AG04450 (cell line): Measurements from ENCODE around the gene ETV5. TPM values are rescaled to one million over a fixed set of nuclear protein-coding genes. Genes with fewer than 3 reads are reported as not detected.

Experiments
- CTCF ChIA-PET: fragments of 300-600, 350-600 bp; formaldehyde crosslinking; extraction: SDS; loops from one replicate; lab custom pipeline; 2022; ENCODE audit warnings: antibody characterized with exemption, inconsistent platforms; lab: Charles Lee
- POLR2A ChIA-PET: fragments of 350-600 bp; formaldehyde crosslinking; extraction: SDS; loops from one replicate; lab custom pipeline; 2021; ENCODE audit warnings: antibody characterized with exemption, inconsistent platforms; lab: Yijun Ruan, JAX
- DNase-seq: peaks from one replicate; pipeline ENCODE4 v3.0.0-alpha.2; 2011; ENCODE audit warnings: low read depth, low spot score
- H3K27ac ChIP-seq: one replicate; pipeline ENCODE4 v1.5.1; 2012; ENCODE audit warnings: low read depth, low read length, control low read depth
- H3K27me3 ChIP-seq: one replicate; pipeline ENCODE4 v1.6.0; 2012; ENCODE audit warnings: low read length; ENCODE audit not compliant: control insufficient read depth, insufficient read depth
- H3K4me3 ChIP-seq: 2 replicates; pipeline ENCODE4 v1.5.1; 2011; ENCODE audit warnings: mild to moderate bottlenecking, low read depth, low read length, control low read depth
- H3K9me3 ChIP-seq: 2 replicates; pipeline ENCODE4 v1.5.1; 2012; ENCODE audit warnings: low read length; ENCODE audit not compliant: control insufficient read depth, insufficient read depth
- CTCF ChIP-seq: IDR thresholded peaks from 2 replicates; pipeline ENCODE4 v1.5.1; 2011; ENCODE audit warnings: low read depth, low read length, control low read depth, inconsistent platforms
- polyA plus RNA-seq: library from polyadenylated mRNA; depleted of rRNA; stranded (reverse); fragments of >200 nt; gene quantifications from 2 replicates; pipeline ENCODE4 v1.2.3, GENCODE V29; 2011

ETV5 gene
- polyA plus RNA-seq, 1 experiment, result 33.7 TPM

- DNase-seq, result no peak
- POLR2A ChIA-PET, result no interaction called here
- CTCF ChIA-PET, result no interaction called here
- H3K9me3 ChIP-seq, result no peaks in the 10 kb centered on the region
- no peak for TF ChIP-seq CTCF
- H3K27ac ChIP-seq, result no peak overlapping the region
- peaks cover 14% of the 10 kb centered on the region for H3K27me3 ChIP-seq
- H3K4me3 ChIP-seq, result no peak overlapping the region
Measured at GRCh38 chr3:186137051-186137685, 28.3 kb upstream of the ETV5 start.

GRCh38 chr3:186133980-186134379 lies 25.1 kb upstream of the ETV5 start:
- no peak overlapping the region for H3K27ac ChIP-seq
- no peak overlapping the region for H3K4me3 ChIP-seq
- CTCF ChIA-PET, result no interaction called here
- TF ChIP-seq CTCF, result no peak
- no peaks in the 10 kb centered on the region for H3K9me3 ChIP-seq
- POLR2A ChIA-PET, result no interaction called here
- peaks cover 18% of the 10 kb centered on the region for H3K27me3 ChIP-seq
- no peak for DNase-seq

GRCh38 chr3:186132487-186132886 lies 23.6 kb upstream of the ETV5 start:
- TF ChIP-seq CTCF, result no peak
- POLR2A ChIA-PET, result no interaction called here
- Histone ChIP-seq H3K27me3 (peaks cover 18% of the 10 kb centered on the region), H3K9me3 (no peaks in the 10 kb centered on the region), H3K4me3 (no peak overlapping the region), H3K27ac (no peak overlapping the region)
- no peak for DNase-seq
- CTCF ChIA-PET, result interaction anchor here (0.6 kb wide), 1 partner anchor 156 kb away, joined by 3 read pairs; no protein-coding TSS in a partner anchor

GRCh38 chr3:186129206-186129605 lies 20.3 kb upstream of the ETV5 start:
- ChIA-PET CTCF (no interaction called here), POLR2A (no interaction called here)
- no peak for DNase-seq
- H3K27me3 ChIP-seq, result peaks cover 13% of the 10 kb centered on the region
- no peak for TF ChIP-seq CTCF
- H3K27ac ChIP-seq, result no peak overlapping the region
- H3K4me3 ChIP-seq, result no peak overlapping the region
- H3K9me3 ChIP-seq, result no peaks in the 10 kb centered on the region; the same call in 1 of the 2 replicates

- Histone ChIP-seq H3K9me3 (no peaks in the 10 kb centered on the region; the same call in 1 of the 2 replicates), H3K27ac (no peak overlapping the region), H3K4me3 (no peak overlapping the region), H3K27me3 (peaks cover 19% of the 10 kb centered on the region)
- CTCF ChIA-PET, result no interaction called here
- no peak for TF ChIP-seq CTCF
- DNase-seq, result no peak
- POLR2A ChIA-PET, result no interaction called here
Measured at GRCh38 chr3:186128158-186128557, 19.3 kb upstream of the ETV5 start.
